HepG2 (cell line): ENCODE results near the gene ECSIT. TPM values are rescaled to one million over a fixed set of nuclear protein-coding genes. Genes with fewer than 3 reads are reported as not detected.
A peak's percentile ranks its signal among the peaks of the same experiment; 100 is the strongest.

Source experiments
- ATF7-NPFF ChIP-seq: sonication (generic); formaldehyde crosslinking; IDR thresholded peaks from 2 replicates; pipeline ENCODE4 v1.8.1; 2023; ENCODE audit warnings: mild to moderate bottlenecking, low read depth, missing genetic modification reagents, moderate library complexity
- ATM ChIP-seq: fragments of 450-650 bp; IDR thresholded peaks from 2 replicates; pipeline ENCODE4 v1.7.1; 2017; ENCODE audit warnings: mild to moderate bottlenecking, borderline replicate concordance
- CREB1 ChIP-seq, 2 experiments: fragments of 450-650 bp in 1 of 2; IDR thresholded peaks; 2 replicates each; pipeline ENCODE4 v1.6.1; 2016 to 2017; ENCODE audit warnings: control low read depth in 1 of 2, mild to moderate bottlenecking in 1 of 2, missing compliant biosample characterization in 1 of 2, missing genetic modification characterization in 1 of 2
- FOXP1 ChIP-seq, 2 experiments: fragments of 450-650 bp in 1 of 2; IDR thresholded peaks; 2 replicates each; pipeline ENCODE4 v1.6.1; 2017 to 2018; ENCODE audit warnings: antibody characterized with exemption in 1 of 2
- GATAD2A ChIP-seq: IDR thresholded peaks from 2 replicates; pipeline ENCODE4 v1.6.1; 2016
- MAZ ChIP-seq, 2 experiments: sonication (generic) in 1 of 2; formaldehyde crosslinking in 1 of 2; IDR thresholded peaks; 2 replicates each; pipeline versions ENCODE4 v1.5.0 to v1.6.1; 2012 to 2020; ENCODE audit warnings: low read depth in 2 of 2, mild to moderate bottlenecking in 2 of 2, borderline replicate concordance in 1 of 2, improper control_type of control experiment in 1 of 2, low read length in 1 of 2, missing genetic modification reagents in 1 of 2, moderate library complexity in 1 of 2
- MEF2D ChIP-seq: sonication (generic); formaldehyde crosslinking; IDR thresholded peaks from 2 replicates; pipeline ENCODE4 v1.5.1; 2020; ENCODE audit warnings: mild to moderate bottlenecking, missing genetic modification reagents
- NR2F1 ChIP-seq, 2 experiments: fragments of 450-650 bp in 1 of 2; formaldehyde crosslinking in 1 of 2; IDR thresholded peaks; 2 replicates each; pipeline versions ENCODE4 v1.5.0 to v1.6.1; 2016 to 2020; ENCODE audit warnings: mild to moderate bottlenecking in 1 of 2, missing compliant biosample characterization in 1 of 2, missing genetic modification reagents in 1 of 2, moderate library complexity in 1 of 2
- PCBP2 ChIP-seq: fragments of 200-400 bp; formaldehyde crosslinking; optimal IDR thresholded peaks from 2 replicates; pipeline ENCODE3; 2018; ENCODE audit warnings: low read length, low read depth; ENCODE audit not compliant: poor library complexity, severe bottlenecking
- PLRG1 ChIP-seq: fragments of 450-650 bp; conservative IDR thresholded peaks from 2 replicates; pipeline ENCODE4 v1.6.1; 2016
- RNF2 ChIP-seq: fragments of 450-650 bp; conservative IDR thresholded peaks from 2 replicates; pipeline ENCODE4 v1.6.1; 2016; ENCODE audit warnings: low read depth
- SPEN ChIP-seq: sonication (generic); formaldehyde crosslinking; IDR thresholded peaks from 2 replicates; pipeline ENCODE4 v1.5.1; 2020; ENCODE audit warnings: low read depth, mild to moderate bottlenecking, missing genetic modification reagents
- TCF7 ChIP-seq: sonication (generic); IDR thresholded peaks from 2 replicates; pipeline ENCODE4 v1.6.1; 2016; ENCODE audit warnings: antibody characterized with exemption, low read depth
- U2AF2 ChIP-seq: fragments of 200-400 bp; formaldehyde crosslinking; IDR thresholded peaks from 2 replicates; pipeline ENCODE4 v1.6.1; 2017; ENCODE audit warnings: low read depth, mild to moderate bottlenecking, low read length
- ZNF136 ChIP-seq: sonication (generic); formaldehyde crosslinking; IDR thresholded peaks from 2 replicates; pipeline ENCODE4 v1.8.1; 2022; ENCODE audit warnings: low read depth, mild to moderate bottlenecking, moderate library complexity, missing genetic modification reagents
- ZNF17 ChIP-seq: sonication (generic); formaldehyde crosslinking; IDR thresholded peaks from 2 replicates; pipeline ENCODE4 v1.5.0; 2020; ENCODE audit warnings: mild to moderate bottlenecking, missing genetic modification reagents
- ZNF292 ChIP-seq: sonication (generic); formaldehyde crosslinking; IDR thresholded peaks from 2 replicates; pipeline ENCODE4 v1.8.1; 2022; ENCODE audit warnings: mild to moderate bottlenecking, low read depth, missing genetic modification reagents, borderline replicate concordance
- ZNF589 ChIP-seq: sonication (generic); formaldehyde crosslinking; conservative IDR thresholded peaks from 2 replicates; pipeline ENCODE4 v1.8.0; 2022; ENCODE audit warnings: mild to moderate bottlenecking, moderate library complexity, missing genetic modification reagents
- ZNF672 ChIP-seq: sonication (generic); formaldehyde crosslinking; IDR thresholded peaks from 2 replicates; pipeline ENCODE4 v1.8.1; 2022; ENCODE audit warnings: missing genetic modification reagents
- polyA plus RNA-seq, 8 experiments: library from polyadenylated mRNA; depleted of rRNA in 3 of 8; stranded (reverse) in 7 of 8; unstranded in 1 of 8; fragments of >200 nt; fragmentation: Illumina TruSeq in 4 of 8; extraction: Trizol in 4 of 8; gene quantifications; 2 replicates each; pipeline versions ENCODE4 v1.2.1 to v1.2.3, GENCODE V29; 2011 to 2016; ENCODE audit warnings: low read depth in 4 of 8, missing spikeins in 1 of 8, mixed read lengths in 1 of 8; ENCODE audit not compliant: insufficient read depth in 1 of 8
- total RNA-seq, 5 experiments: library from RNA; depleted of rRNA; stranded (reverse); fragments of >200 nt; fragmentation: Illumina TruSeq; extraction: Trizol; gene quantifications; 2 replicates each; pipeline ENCODE4 v1.2.3, GENCODE V29; 2016; ENCODE audit warnings: low read depth in 1 of 5
- TF ChIP-seq, protein P1 (sequence below): sonication (generic); formaldehyde crosslinking; IDR thresholded peaks from 2 replicates; pipeline ENCODE4 v1.4.0; 2020; ENCODE audit warnings: missing genetic modification reagents, borderline replicate concordance
- TF ChIP-seq, protein P2 (sequence below): sonication (generic); formaldehyde crosslinking; IDR thresholded peaks from 2 replicates; pipeline ENCODE4 v1.8.1; 2023; ENCODE audit warnings: mild to moderate bottlenecking, inconsistent platforms, moderate library complexity, missing genetic modification reagents, borderline replicate concordance

Gene ECSIT
- total and polyA plus RNA-seq, 2 of the 13 experiments (the other 11 are each of a cell fraction or from before 2014, with no cell fraction given), result 36.4 to 62.3 TPM

DNA sequence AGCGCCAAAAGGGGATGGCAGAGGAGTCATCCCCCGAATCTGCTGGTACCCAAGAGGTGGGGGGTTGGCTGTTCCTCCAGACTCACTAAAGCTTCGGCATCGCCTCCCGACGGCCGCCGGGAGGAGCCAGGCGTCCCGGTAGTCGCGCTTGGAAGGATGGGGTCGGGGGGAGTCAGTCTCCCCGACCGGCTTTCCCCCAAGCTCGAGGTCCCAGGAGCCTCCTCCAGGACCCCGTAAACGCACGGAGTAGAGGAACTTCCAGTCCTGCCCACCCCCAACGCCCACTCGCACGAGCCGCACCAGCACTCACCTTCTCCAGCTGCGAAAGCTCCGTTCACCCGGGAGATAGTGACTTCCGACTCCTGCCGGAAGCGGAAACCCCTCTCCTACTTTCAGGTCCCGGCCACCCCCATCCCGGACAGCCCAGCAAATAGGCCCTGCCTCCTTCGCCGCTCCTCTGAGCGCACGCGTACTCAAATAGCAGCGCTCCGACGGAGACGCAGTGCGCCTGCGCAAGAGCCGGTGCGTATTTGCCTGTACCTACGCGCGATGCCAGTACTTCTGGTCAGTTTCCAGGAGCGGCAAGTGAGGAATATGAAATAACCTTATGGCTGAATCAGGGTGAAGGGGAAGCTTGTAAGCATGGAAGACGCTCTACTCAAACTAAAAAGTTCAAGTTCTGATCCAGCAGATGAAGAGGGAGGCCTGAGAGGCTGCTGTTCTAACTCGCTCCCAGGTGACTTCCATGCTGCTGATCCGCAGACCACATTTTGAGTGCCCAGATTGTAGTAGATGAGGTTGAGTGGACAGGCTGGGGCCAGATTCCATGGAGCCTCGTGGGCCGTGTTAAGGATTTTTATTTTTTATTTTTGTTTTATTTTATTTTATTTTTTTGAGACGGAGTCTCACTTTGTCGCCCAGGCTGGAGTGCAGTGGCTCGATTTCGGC is 30.2 kb upstream of the ECSIT start, which contains the start of gene ELOF1 (continued):
- TF ChIP-seq, protein P1, sequence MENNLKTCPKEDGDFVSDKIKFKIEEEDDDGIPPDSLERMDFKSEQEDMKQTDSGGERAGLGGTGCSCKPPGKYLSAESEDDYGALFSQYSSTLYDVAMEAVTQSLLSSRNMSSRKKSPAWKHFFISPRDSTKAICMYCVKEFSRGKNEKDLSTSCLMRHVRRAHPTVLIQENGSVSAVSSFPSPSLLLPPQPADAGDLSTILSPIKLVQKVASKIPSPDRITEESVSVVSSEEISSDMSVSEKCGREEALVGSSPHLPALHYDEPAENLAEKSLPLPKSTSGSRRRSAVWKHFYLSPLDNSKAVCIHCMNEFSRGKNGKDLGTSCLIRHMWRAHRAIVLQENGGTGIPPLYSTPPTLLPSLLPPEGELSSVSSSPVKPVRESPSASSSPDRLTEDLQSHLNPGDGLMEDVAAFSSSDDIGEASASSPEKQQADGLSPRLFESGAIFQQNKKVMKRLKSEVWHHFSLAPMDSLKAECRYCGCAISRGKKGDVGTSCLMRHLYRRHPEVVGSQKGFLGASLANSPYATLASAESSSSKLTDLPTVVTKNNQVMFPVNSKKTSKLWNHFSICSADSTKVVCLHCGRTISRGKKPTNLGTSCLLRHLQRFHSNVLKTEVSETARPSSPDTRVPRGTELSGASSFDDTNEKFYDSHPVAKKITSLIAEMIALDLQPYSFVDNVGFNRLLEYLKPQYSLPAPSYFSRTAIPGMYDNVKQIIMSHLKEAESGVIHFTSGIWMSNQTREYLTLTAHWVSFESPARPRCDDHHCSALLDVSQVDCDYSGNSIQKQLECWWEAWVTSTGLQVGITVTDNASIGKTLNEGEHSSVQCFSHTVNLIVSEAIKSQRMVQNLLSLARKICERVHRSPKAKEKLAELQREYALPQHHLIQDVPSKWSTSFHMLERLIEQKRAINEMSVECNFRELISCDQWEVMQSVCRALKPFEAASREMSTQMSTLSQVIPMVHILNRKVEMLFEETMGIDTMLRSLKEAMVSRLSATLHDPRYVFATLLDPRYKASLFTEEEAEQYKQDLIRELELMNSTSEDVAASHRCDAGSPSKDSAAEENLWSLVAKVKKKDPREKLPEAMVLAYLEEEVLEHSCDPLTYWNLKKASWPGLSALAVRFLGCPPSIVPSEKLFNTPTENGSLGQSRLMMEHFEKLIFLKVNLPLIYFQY (CRISPR knock-in tag), result no peak; the same call in 1 of the 2 replicates
- TF ChIP-seq ZNF672 (CRISPR knock-in tag) (no peak), ZNF589 (no peak), NR2F1 (CRISPR knock-in tag; IDR thresholded peaks at IDR 0.05) (no peak), TCF7 (no peak), FOXP1 (IDR thresholded peaks at IDR 0.05) (no peak), FOXP1 (CRISPR knock-in tag; IDR thresholded peaks at IDR 0.05) (no peak), U2AF2 (no peak), SPEN (peak; percentile 48; the same call in 1 of the 2 replicates), ATF7-NPFF (CRISPR knock-in tag) (no peak), CREB1 (IDR thresholded peaks at IDR 0.05) (peak; percentile 48), CREB1 (CRISPR knock-in tag; IDR thresholded peaks at IDR 0.05) (no peak), GATAD2A (CRISPR knock-in tag) (no peak; the same call in 1 of the 2 replicates), MEF2D (CRISPR knock-in tag) (peak; percentile 70; the same call in 1 of the 2 replicates), ZNF17 (CRISPR knock-in tag) (no peak), RNF2 (no peak), PLRG1 (no peak), PCBP2 (no peak), MAZ (IDR thresholded peaks at IDR 0.05; ENCODE audit: borderline replicate concordance, low read depth, low read length) (peak; percentile 96), MAZ (CRISPR knock-in tag; IDR thresholded peaks at IDR 0.05; ENCODE audit: low read depth) (peak; percentile 77), ZNF292 (CRISPR knock-in tag) (peak; percentile 20; the same call in 1 of the 2 replicates), ZNF136 (CRISPR knock-in tag) (no peak), ATM (no peak)
- TF ChIP-seq, protein P2, sequence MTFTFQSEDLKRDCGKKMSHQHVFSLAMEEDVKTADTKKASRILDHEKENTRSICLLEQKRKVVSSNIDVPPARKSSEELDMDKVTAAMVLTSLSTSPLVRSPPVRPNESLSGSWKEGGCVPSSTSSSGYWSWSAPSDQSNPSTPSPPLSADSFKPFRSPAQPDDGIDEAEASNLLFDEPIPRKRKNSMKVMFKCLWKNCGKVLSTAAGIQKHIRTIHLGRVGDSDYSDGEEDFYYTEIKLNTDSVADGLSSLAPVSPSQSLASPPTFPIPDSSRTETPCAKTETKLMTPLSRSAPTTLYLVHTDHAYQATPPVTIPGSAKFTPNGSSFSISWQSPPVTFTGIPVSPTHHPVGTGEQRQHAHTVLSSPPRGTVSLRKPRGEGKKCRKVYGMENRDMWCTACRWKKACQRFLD (CRISPR knock-in tag), result peak; percentile 59; the same call in 1 of the 2 replicates
